ENCODE measurements around the gene KIAA0513.

Gene KIAA0513

DNA sequence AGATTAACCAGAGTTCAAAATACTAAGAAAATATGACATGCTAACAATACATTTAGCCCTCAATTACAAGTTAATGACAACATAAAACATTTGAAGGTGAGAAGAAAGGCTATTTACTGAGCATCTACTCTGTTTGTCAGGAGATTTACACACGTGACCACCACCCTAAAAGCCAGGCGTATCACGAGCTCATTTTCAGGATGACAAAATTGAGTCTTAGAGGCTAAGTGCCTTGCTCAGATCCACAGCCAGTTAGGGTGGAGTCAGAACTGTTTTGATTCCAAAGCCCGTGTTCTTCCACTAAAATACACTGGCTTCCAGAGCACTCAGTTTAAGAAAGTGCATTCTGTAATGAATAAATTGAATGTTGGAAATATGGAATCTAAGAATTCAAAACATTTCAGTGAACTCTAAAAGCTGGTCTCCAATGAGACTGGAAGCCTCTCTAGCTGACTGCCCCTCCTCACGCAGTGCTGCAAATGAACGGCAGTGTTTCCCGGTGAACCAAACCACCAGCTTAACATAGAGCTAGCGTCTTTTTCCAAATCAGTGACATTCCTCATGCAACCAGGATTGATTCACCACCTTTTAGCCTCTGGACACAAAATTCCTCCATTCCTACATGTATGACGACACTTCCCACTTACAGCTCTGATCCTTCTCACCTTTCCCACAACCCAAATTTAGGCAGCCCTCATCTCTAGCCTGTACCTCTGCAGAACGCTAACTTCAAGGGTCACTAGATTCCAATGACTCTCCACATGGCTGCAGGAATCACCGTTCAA is 22.1 kb upstream of the KIAA0513 start:
- peak; percentile 56 for DNase-seq

DNA sequence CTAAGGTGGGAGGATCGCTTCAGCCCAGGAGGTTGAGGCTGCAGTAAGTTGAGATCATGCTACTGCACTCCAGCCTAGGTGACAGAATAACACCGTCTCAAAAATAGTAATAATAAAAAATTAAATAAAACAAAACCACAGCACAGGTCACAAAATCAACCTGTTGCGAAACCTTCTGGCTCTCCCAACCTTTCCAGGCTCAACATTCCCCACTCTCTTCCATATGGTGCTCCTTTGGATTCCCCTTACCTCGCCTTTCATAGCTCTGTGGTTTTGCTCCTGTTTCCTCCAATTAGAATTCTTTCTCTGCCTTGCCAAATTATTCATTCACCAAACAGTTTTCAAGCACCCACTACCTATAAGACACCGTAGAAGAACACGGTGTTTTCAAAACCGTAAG is 21.0 kb upstream of the KIAA0513 start:
- no peak for DNase-seq

DNA sequence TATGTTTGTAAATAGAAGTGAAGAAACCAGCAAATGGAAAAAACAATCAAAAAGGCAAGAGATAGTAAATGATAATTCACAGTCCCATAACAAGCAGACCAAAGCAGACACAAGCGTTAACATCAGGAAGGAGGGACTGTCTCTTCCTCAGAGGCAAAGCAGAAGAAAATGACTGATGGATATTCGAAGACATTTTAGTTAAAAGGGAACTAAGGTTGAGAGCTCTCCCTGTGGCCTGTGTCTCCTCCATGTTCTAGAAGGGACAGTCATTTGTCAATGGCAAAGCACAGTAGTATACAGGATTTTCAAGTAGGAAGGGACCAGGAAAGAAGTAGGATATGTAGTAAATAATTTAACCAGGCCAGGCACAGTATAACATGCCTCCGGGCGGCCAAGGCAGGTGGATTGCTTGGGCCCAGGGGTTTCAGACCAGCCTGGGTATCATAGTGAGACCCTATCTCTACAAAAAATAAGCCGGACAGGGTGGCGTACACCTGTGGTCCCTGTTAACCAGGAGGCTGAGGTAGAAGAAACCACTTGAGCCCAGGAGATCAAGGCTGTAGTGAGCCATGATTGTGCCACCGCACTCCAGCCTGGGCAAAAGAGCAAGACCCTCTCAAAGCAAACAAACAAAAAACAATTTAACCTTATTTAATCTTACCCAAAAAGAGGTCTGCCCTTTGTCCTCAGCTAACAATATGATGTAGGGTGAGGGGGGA is 19.9 kb upstream of the KIAA0513 start:
- no peak for DNase-seq

DNA sequence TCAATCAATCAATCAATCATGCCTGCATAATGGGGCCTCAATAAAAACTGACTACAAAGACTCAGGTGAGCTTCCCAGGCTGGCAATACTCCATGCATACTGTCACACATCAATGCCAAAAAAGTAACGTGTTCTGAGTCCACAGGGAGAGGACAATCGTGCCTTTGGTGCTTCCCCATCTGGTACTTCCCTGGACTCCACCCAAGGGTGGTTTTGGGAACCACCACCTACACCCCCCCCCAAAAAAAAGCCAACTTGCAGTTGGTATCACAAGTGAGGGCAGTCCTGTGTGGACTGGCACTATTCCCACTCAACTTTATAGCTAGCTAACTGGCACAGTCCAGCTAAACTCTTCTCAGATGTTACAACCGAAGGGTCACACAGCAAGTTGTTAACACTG is 19.3 kb upstream of the KIAA0513 start:
- DNase-seq: no peak

- DNase-seq: no peak
Observed at GRCh38 chr16:85010446-85010930, 17.1 kb upstream of the KIAA0513 start.

GRCh38 chr16:85010931-85011845 is 16.4 kb upstream of the KIAA0513 start, which contains the start of gene ZDHHC7:
ZDHHC7 (minus strand) TSS chr16:85011535; CDS start chr16:84990618, 20,917 bp downstream.
- DNase-seq: peak; percentile 92

GRCh38 chr16:85011846-85012284 is 15.7 kb upstream of the KIAA0513 start:
- DNase-seq: no peak

- no peak for DNase-seq
Observed at GRCh38 chr16:85014311-85014710, 13.3 kb upstream of the KIAA0513 start.

DNA sequence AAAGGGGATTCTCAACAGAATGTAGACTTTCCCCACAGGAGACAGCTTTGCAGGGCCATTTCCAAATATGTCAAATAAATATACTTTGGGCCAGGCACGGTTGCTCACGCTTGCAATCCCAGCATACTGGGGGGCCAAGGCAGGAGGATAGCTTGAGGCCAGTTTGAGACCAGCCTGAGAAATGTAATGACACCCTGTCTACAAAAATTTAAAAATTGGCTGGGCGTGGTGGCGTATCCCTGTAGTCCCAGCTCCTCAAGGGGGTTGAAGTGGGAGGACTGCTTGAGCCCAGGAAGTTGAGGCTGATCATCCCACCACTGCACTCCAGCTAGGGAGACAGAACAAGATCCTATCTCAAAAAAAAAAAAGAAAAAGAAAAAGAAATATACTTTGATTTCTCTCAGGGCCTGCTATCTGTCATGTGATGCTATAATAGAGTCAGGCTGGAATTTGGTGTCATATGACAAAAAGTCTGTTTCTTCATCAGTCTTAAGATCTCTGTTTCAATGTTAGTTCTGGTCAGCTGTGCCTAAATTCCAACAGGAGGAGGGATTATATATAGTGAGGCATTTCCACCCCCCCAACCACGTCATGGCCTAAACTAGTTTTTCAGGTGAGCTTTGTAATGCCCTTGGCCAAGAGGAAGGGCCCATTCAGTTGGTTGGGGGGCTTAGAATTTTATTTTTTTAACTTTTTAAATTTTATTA is 12.0 kb upstream of the KIAA0513 start:
- no peak for DNase-seq

- no peak for DNase-seq
Observed at GRCh38 chr16:85017151-85017550, 10.4 kb upstream of the KIAA0513 start.

DNA sequence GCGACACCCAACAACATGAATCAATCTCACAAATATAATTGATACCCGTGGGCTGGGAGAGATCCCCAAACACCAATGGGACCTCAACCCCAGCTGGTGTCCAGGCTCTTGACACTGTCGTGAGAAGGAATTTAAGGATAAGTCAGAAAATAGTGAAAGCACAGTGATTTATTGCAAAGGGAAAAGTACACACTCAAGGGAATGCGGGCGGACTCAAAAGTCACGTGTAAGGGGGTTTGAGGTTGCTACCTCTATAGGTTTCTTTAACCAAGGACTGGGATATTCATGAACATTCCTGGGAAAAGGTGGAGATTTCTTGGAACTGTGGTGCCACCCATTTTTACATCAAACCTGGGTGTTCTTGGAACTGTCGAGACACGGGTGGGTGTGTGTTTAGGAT is 10.0 kb upstream of the KIAA0513 start:
- DNase-seq: no peak

- DNase-seq: no peak
Observed at GRCh38 chr16:85018529-85019236, 8.9 kb upstream of the KIAA0513 start.

- DNase-seq: peak; percentile 50
Observed at GRCh38 chr16:85019659-85020245, 7.8 kb upstream of the KIAA0513 start.

- DNase-seq: no peak
Observed at GRCh38 chr16:85025781-85026653, 1.6 kb upstream of the KIAA0513 start.

- no peak for DNase-seq
Observed at GRCh38 chr16:85026703-85027102, 892 bp upstream of the KIAA0513 start.

DNA sequence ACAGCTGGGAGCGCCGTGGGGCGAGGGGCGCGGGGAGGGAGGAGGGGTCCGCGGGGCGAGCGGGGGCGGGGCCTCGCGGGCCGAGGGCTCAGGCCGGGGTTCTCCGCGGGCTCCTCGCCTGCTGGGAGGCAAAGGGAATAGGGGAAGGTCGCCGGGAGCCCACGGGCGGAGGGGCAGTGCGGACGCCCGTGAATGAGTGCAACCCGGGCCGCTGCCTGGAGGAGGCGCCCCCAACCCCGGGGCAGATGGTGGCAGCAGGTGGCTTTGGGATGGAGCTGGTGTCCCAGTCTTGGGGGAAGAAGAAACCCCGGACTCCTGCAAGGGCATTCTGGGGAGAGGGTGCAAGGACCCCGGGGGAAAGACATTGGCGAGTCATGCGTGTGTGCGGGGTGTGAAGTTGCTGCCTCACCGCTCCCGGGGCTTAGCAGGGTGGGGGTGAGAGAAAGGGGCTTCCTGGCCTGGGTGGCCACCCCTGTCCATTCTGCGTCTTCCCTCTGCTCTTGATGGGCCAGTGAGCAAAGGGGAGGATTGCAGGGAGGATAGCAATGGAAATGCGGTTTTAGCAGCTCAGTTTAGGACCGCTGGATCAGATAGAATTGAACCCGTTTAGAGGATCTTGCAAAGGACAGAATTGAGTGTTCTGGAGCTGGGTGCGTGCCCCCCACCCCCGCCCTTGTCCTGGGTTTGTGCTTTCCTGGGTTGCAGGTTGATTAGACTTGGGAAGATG is 526 bp downstream of the KIAA0513 start:
- no peak for DNase-seq

DNA sequence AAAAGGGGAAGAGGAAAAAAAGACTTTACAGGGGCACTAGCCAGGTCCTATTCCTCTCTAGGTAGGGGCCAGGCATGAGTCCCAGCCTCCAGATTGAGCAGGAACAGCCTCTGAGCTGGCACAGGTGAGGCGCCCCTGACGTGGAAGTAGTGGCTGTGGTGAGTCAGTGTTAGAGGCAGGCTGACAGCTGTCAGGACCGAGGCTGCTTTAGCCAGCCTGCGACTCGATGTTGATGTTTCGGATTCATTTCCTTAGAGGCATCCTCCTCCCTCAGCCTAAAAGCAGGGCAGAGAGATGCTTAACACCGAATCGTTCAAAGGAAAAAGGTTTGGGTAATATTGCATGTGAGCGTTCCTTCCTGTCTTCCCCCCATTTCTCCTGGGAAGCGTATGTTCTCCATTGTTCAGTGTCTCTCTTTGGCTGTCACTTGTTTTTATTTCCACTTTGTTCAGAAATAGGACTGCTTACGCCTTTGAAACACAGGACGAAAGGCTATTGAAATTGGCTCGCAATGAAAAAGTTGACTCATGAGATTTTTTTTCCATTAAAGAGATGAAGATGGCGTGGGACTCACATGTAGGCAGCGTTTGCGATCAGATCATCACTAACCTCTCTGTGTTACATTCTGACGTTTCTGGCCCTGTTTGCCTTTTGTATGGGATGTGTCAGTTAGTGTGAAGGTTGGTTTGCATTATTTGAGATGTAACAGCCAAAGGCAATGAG is 1.3 kb downstream of the KIAA0513 start:
- DNase-seq: no peak

- DNase-seq: no peak
Observed at GRCh38 chr16:85029408-85029784, 1.8 kb downstream of the KIAA0513 start.

DNA sequence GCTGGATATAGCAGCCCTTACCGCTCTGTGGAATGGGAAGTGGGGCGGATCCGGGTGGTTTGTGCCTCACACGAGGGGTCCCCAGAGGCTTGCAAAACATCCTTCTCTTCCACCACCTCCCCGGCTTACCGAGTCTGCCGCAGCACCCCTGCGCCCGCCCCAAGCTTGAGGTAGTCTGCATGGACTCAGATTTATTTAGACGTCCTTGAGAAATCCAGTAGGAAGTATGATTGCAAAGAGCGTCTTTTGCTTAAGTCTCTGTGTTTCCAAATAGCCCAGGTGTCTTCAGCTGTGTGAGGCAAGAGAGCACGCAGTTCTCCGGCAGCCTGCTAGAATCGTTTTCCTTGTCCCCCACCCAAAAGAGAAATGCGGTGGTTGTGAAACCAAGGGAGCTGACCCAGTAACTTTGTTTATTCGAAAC is 2.4 kb downstream of the KIAA0513 start:
- DNase-seq: no peak
